GM18519 (cell line): ENCODE measurements around the gene LIN52.
"Not testable (repeated sequence)": the region's sequence is repeated elsewhere in the genome, so short reads cannot be mapped to it uniquely, and the experiment has no call there.

Experiments used
- ATAC-seq: cut with Tn5 transposase; IDR thresholded peaks from one replicate; pipeline ENCODE4 v1.9.1; 2021; ENCODE audit warnings: mild to moderate bottlenecking, moderate library complexity; ENCODE audit not compliant: unreplicated experiment, low FRiP score

The LIN52 gene

DNA sequence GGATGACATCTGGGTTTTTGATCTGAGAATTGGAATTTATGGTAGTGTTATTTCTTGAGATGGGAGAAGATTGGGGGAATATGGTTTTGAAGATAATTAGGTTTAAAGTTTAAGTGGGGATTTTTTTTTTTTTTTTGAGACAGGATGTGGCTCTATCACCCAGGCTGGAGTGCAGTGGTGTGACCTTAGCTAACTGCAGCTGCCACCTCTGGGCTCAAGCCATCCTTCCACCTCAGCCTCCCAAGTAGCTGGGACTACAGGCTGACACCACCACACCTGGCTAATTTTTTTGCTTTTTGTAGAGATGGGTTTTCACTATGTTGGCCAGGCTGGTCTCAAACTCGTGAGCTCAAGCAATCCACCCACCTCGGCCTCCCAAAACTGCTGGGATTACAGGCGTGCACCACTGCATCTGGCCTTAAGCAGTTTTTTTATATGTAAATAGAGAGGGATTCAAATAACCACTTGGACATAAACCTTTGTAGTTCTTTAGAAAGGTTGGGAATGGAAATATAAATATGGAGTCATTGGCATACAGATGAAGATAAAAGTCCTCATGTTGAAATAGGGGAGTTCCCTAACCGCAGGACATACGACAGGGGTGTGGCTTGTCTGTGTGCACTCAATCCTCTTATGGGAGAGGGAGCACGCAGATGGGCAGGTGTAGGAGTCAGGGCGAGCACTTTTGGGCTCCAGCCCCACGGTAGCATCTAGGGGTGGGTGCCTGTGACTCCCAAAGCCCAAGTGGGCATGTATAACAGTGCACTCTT lies 4.7 kb downstream of the LIN52 start:
- no peak for ATAC-seq

DNA sequence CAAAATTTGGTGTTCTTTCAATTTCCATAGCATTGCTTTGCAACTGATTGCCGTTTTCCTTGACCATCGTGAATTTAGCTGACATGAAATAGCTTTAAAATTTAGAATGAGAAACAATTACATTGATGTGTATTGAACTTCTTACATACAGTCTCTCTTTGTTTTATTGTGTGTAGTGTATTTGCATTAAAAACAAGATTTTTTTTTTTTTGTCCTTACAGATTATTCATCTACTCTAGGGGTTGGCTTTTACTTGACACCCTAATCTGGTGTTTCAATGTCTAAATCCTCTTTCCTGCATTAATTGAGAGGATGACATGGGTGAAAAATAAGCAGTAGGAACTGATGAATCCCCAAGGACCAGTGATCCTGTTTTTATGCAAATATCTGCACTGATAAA lies 20.6 kb downstream of the LIN52 start:
- ATAC-seq = no peak

DNA sequence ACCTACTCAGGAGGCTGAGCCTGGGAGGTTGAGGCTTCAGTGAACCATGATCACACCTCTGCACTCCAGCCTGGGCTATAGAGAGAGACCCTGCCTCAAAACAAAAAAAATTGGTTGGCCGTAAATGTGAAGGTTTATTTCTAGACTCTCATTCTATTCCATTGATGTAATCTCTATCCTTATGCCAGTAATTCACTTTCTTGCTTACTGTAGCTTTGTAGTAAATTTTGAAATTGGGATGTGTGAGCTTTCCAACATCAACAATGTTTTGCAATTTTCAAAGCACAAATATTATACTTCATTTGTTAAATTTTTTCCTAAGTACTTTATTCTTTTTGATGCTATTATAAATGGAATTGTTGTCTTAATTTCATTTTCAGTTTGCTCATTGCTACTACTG lies 24.6 kb downstream of the LIN52 start:
- ATAC-seq = no peak

DNA sequence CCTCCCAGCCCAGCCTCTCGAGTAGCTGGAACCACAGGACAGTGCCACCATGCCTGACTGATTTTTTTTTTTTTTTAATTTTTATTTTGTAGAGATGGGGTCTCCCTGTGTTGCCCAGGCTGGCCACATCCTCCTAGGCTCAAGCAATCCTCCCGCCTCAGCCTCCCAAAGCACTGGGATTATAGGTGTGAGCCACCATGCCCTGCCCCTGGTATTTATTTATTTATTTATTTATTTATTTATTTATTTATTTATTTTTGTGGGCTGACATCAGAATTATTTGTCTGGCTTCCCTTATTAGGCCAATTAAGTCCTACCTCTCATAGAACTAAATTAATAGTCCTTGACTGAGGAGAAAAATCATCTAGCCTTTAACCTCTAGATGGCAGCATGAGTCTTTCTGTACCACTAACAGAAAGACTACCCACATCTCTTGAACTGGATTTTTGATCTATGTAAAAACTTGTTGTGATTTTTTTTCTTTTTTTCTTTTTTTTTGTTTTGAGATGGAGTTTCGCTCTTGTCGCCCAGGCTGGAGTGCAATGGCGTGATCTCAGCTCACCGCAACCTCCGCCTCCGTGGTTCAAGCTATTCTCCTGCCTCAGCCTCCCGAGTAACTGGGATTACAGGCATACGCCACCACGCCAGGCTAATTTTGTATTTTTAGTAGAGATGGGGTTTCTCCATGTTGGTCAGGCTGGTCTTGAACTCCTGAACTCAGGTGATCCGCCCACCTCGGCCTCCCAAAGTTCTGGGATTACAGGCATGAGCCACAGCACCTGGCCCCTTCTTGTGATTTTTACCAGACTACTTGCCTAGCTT lies 26.9 kb downstream of the LIN52 start:
- ATAC-seq = not testable (repeated sequence)

DNA sequence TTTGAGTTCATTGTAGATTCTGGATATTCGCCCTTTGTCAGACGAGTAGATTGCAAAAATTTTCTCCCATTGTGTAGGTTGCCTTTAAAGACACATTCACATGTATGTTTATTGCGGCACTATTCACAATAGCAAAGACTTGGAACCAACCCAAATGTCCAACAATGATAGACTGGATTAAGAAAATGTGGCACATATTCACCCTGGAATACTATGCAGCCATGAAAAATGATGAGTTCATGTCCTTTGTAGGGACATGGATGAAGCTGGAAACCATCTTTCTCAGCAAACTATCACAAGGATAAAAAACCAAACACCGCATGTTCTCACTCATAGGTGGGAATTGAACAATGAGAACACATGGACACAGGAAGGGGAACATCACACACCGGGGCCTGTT lies 40.7 kb downstream of the LIN52 start:
- ATAC-seq = not testable (repeated sequence)

DNA sequence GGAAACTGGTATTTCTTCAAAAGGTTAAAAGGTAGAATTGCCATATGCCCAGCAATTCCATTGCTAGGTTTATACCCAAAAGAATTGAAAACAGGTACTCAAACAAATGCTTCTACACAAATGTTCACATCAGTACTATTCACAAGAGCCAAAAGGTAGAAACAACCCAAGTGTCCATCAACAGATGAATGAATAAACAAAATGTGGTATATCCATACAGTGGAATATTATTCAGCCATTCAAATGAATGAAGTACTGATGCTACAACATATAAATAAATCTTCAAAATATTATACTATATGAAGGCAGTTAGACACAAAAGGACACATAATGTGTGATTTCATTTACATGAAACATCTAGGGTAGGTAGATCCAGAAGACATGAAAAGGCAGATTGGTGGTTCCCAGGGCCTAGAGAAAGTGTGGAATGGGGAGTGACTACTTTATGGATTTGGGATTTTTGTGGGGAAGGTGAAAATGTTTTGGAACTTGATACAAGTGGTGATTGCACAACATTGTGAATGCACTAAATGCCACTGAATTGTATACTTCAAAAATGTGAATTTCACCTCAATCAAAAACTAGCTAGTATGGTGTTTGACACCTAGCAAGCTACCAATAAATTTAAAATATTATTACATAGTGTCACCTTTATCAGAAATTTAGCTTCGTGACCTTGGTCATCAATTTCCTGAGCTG lies 41.7 kb downstream of the LIN52 start:
- no peak for ATAC-seq

DNA sequence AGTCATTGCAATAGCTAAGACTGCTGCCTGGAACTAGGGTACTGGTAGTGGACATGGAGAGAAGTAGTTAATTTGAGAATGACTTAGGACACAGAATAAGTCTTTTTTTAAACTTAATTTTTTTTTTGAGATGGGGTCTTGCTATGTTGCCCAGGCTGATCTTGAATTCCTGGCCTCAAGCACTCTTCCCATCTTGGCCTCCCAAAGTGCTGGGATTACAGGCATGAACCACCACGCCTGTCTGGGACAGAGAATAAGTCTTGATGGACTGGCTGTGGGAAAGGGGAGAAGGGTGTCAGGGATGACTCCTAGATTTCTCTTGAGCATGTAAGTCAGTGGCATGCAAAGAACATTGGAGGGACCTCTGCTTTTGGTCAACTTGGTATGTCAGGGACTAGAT lies 42.9 kb downstream of the LIN52 start:
- no peak for ATAC-seq

DNA sequence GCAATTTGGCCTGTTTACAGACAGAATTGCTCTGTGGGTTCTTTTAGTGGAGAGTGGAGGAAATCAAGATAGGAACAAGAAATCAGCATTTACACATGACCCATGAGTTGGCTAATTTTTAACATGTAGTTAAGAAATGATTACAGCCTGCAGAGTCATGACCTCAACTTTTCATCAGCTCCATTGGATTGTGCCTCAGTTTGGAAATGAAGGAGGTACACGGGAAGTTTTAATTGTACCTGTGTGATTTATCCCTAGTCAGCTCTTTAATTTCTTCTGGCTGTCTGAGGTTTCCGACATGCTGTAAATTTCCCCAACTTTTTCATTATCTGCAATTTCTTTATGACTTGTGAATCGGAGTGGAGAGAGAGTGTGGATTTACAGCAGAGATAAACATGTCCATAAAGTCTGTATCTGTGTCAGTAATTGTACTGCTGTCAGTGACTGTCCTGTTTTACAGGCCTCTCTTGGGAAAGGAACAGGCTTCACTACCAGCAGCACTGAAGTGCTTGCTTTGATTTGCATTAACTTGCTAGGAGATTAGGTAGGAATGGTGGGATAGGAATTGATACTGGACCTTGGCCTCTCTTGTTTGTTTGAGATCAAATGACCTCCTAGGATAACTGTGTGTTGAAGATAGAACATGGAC lies 49.2 kb downstream of the LIN52 start:
- ATAC-seq = no peak

DNA sequence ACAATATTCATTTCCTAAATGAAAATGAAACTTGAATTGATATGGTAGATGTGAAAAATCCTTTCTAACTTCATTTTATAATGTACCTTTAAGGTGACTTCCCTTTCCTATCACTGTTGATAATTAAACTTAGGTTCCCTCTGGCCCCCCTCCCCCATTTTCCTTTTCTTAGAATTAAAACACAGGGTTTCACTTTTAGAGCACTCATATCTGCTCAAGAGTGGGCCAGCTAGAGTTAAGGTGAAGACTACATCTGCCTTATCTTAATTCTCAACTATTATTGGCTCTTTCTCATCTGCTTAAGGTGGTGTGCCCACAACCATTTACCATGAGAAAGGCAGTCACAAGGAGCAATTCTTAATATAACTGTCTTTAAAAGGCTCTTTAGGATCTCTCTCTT lies 49.7 kb downstream of the LIN52 start:
- ATAC-seq = no peak

DNA sequence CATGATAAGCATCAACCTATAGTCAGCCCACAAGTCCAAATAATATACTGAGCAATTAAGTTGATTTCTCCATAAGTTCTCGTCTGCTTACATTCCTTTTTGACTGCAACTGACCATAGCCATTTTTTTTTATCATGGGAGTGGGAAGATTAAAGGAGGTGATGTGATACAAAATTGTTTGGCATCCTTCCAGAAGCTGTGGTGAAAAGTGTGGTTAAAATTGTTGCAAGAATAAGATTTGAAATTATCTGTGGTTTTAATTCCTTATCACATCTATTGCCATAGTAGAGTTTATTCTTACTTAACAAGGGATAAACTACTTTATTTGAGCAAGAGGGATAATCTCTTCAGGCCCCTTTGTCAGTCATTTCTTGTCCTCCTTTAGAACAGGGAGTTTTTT lies 50.7 kb downstream of the LIN52 start:
- no peak for ATAC-seq

DNA sequence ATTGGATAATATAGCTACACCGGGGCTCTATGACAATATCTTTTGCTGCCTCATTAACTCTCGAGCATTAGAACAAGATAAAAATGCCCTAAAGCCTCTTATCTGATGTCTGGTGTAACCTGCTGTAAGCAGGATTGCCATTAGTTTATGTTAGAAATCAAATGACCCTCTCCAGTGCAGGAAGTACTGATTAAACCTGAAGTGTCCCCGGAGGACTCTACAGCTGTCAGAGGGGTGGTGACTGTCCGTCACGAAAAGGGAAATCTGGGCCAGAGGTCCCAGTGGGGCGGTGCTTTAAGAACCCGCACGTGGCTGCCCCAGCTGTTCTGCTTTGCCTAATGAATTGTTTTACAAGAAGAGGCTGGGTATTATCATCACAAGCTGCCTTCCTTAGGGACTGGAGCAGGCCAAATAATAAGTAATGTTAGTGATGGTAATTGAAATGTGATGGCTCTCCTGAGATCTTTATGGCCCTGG lies 55.7 kb downstream of the LIN52 start:
- no peak for ATAC-seq

DNA sequence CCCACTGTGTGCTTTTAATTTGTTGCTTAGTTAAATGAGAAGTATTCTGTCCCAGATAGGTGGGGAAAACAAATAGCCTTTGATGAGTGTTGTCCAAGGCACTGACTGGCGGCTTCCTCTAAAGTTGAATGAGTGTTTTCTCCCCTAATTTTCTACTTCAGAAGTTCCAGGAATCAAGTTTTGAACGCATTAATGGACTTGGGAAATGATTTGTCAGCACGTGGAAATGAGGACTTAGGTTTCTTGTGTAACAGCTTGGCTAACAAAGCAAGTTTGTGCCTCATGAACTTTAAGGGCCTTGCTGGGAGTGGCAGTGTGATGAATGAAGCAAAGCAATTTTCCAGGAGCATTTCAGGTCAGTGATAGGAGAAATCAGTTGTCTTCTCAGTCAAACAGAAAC lies 56.9 kb downstream of the LIN52 start:
- no peak for ATAC-seq

DNA sequence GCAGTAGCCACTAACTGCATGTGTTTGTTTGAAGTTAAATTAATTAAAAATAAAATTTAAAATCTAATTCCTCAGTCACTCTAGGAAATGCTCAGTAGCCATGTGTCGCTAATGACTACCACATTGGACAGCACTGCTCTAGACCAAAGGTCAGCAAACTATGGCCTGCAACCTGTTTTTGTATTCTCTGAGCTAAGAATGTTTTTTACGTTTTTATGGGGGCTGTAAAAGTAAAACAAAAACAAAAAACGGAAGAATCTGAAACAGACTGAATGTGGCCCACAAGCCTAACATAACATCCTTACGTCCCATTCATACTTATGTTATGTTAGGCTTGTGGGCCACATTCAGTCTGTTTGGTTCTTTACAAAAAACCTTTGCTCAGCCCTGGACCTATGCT lies 57.8 kb downstream of the LIN52 start:
- no peak for ATAC-seq

DNA sequence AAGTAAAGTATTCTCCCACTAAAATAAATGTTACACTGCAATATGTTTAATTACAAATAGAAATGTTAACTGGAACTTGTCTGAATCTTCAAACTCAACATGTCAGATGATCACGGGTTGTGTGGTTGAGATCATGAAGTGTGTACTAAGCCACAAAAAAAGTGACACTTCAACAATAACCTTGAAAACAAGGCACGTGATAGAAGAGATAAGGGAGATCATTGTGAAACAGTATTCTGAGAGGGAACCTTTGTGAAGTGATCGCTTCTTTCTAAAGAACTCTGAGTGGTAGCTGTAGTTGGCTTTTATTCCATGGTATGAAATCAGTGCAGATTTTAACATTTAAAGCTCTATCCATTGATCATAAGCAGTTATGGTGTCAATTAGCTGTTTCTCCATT lies 60.0 kb downstream of the LIN52 start:
- no peak for ATAC-seq

DNA sequence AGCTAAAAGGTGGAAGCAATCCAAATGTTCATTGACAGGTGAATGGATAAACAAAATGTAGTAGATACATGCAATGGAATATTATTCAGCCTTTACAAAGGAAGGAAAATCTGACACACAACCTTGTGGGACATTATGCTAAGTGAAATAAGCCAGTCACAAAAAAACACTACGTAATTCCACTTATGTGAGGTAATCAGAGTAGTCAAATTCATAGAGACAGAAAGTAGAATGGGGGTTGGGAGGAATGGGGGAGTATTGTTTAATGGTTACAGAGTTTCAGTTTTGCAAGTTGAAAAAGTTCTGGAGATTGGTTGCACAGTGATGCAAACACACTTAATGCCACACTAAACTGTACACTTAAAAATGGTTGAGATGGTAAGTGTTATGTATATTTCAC lies 62.8 kb downstream of the LIN52 start:
- ATAC-seq = no peak

DNA sequence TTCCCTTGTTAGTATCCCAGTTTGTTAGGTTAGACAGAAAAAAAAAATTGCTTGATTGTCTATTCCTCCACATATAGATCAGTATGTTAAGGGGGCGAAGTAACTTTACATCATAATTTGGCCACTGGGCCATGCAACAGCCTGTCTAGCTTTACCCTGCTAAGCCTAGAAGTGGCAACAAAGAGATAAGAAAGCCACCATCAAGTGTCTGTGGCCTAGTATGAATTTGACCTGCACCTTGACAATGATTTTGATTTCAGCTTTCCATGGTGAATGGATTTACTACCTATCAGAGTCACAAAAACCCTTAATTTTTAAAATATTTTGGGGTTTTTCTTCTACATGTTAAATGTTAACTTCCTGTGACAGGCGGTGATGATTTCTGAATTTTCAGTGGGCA lies 63.9 kb downstream of the LIN52 start:
- no peak for ATAC-seq

DNA sequence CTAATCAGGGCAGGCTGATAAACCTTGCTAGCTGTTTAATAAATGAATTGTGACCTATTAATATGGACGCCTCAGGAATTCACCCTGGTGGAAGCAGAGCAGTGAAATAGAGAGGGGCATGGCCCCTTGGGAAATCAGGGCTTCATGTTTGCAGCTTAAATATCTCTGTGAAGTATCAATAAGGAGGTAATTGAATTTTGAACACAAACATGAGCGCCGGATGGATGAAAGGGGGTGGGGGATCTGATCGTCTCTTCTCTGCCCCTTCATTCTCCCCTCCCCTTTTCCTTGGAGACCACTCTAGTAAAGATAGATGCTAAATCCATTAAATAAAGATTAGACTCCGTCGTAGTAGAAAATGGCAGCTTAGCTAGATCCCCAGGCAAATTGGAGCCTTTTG lies 70.5 kb downstream of the LIN52 start:
- ATAC-seq = no peak

DNA sequence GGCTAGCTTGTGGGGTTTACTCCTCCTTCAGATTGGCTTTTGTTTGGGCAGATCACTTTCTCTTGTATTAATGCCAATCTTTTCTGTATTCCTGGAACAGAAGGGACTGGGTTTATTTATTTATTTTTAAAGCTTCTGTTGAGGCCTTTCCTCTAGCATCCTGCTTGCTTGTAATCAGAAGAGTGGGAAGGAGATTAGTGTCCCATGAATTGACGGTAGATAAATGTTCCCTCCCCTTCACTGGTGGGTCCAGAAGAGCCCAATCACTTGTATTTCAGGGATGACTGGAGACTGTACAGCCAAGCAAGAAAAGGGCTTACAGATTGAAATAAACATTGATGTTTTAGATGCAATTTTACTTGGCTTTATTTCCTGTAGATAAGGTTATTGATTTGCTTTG lies 71.0 kb downstream of the LIN52 start:
- ATAC-seq = no peak

DNA sequence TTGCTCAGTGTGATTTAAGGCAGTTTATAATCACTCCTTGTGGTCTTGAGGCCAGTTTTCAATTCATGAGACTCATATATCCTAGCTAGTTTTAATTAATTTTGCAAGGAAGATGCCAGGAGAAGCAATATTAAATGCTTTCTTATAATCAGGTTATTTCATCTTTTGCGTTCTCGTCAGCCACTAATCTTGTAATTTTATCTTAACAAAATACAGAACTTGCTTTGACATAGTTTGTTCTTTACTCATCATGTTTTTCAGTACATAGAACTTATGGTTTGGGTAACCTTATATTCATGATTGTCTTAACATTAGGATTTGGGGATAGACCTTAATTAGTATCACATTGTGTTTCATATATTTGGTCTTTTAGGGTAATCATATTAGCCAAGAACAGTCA lies 76.0 kb downstream of the LIN52 start:
- no peak for ATAC-seq

DNA sequence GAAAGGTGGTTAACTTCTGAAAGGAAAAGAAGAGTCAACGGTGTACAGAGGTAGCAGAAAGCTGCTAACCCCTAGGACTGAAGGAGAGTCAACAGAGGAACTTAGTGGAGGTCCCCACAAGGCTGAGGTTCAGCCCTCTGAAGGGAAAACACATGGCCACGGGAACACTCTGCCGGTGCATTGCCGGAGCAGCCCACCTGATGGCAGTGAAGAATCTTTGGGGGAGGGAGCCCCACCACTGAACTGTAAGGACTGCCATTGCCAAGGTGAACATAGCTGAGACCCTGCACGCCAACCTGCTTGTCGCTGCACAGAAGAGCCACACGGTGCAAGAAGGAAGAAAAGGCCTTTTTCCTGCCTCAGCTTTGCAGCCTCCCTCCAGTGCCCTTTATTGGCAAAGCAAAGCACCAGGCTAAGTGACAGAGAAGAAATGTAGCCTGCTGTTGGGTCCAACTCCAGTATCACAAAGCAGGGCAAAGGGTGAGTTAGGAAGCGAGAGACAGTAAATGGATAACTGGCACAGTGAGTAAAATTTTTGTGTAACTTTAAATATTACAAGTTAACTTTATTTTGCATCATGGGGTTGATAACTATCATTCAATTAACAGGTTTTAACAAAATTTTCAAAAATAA lies 76.9 kb downstream of the LIN52 start:
- ATAC-seq = no peak
